NCI-H774 (cell line): ENCODE data around the gene FKBP7.
"Not testable (repeated sequence)": the region's sequence is repeated elsewhere in the genome, so short reads cannot be mapped to it uniquely, and the experiment has no call there.

Experiments
- DNase-seq: peaks from one replicate; lab custom pipeline; 2025; lab: John Stamatoyannopoulos, UW

The FKBP7 gene

GRCh38 chr2:178449700-178450523 is 28.5 kb downstream of the FKBP7 start:
- peak; percentile 54 for DNase-seq

- DNase-seq: no peak
Observed at GRCh38 chr2:178448968-178449661, 29.3 kb downstream of the FKBP7 start.

- no peak for DNase-seq
Observed at GRCh38 chr2:178441426-178441825, 37.0 kb downstream of the FKBP7 start.

GRCh38 chr2:178436662-178437061 is 41.7 kb downstream of the FKBP7 start:
- no peak for DNase-seq

- no peak for DNase-seq
Observed at GRCh38 chr2:178429336-178429735, 49.1 kb downstream of the FKBP7 start.

- no peak for DNase-seq
Observed at GRCh38 chr2:178428396-178428806, 50.0 kb downstream of the FKBP7 start.

GRCh38 chr2:178427458-178427857 is 50.9 kb downstream of the FKBP7 start:
- no peak for DNase-seq

- DNase-seq: no peak
Observed at GRCh38 chr2:178426388-178426787, 52.0 kb downstream of the FKBP7 start.

GRCh38 chr2:178425255-178425827 is 53.1 kb downstream of the FKBP7 start:
- DNase-seq: no peak

- DNase-seq: not testable (repeated sequence)
Observed at GRCh38 chr2:178423746-178424145, 54.7 kb downstream of the FKBP7 start.

GRCh38 chr2:178422097-178422496 is 56.3 kb downstream of the FKBP7 start:
- DNase-seq: no peak

GRCh38 chr2:178420463-178420999 is 57.9 kb downstream of the FKBP7 start:
- no peak for DNase-seq

GRCh38 chr2:178419123-178419522 is 59.3 kb downstream of the FKBP7 start:
- peak; percentile 9 for DNase-seq

GRCh38 chr2:178418426-178418825 is 60.0 kb downstream of the FKBP7 start:
- no peak for DNase-seq

GRCh38 chr2:178417916-178418315 is 60.5 kb downstream of the FKBP7 start:
- DNase-seq: no peak

- no peak for DNase-seq
Observed at GRCh38 chr2:178415979-178416378, 62.4 kb downstream of the FKBP7 start.

GRCh38 chr2:178414266-178415247 is 63.8 kb downstream of the FKBP7 start:
- peak; percentile 89 for DNase-seq
